Activated CD8-positive, alpha-beta T cell treated with anti-CD3 and anti-CD28 coated beads, Interleukin-2, amount 10 ng/mL, durations not matched to agents 7 days and 5 days (primary cell): ENCODE data around the gene GRID1. TPM values are rescaled to one million over a fixed set of nuclear protein-coding genes. Genes with fewer than 3 reads are reported as not detected.
"Not testable (repeated sequence)": the region's sequence is repeated elsewhere in the genome, so short reads cannot be mapped to it uniquely, and the experiment has no call there.

ENCODE experiments used
- ATAC-seq: fragments of 150-1000 bp; cut with Tn5 transposase; one replicate; pipeline ENCODE4 v1.10.0; 2021; ENCODE audit warnings: moderate library complexity
- CTCF ChIA-PET: fragments of 350-600 bp; sonication (Branson Sonifier 250); formaldehyde crosslinking; loops from one replicate; lab custom pipeline; 2021; ENCODE audit warnings: antibody characterized with exemption; lab: Charles Lee
- POLR2A ChIA-PET: fragments of 350-600 bp; sonication (Branson Sonifier 250); formaldehyde crosslinking; loops from one replicate; lab custom pipeline; 2021; ENCODE audit warnings: antibody characterized with exemption; lab: Charles Lee
- DNase-seq: peaks from one replicate; pipeline ENCODE4 v3.0.0-alpha.2; 2020
- H3K27ac Mint-ChIP-seq: one replicate; pipeline ENCODE4 v1.8.0; 2021; ENCODE audit warnings: mild to moderate bottlenecking, mixed read lengths
- H3K27me3 Mint-ChIP-seq: one replicate; pipeline ENCODE4 v1.8.0; 2021; ENCODE audit warnings: low read depth, mixed read lengths
- H3K36me3 Mint-ChIP-seq: one replicate; pipeline ENCODE4 v1.8.0; 2021; ENCODE audit warnings: low read depth, mixed read lengths
- H3K4me1 Mint-ChIP-seq: one replicate; pipeline ENCODE4 v1.8.0; 2021; ENCODE audit warnings: low read depth, mixed read lengths
- H3K4me3 Mint-ChIP-seq: one replicate; pipeline ENCODE4 v1.8.0; 2021; ENCODE audit warnings: mild to moderate bottlenecking, mixed read lengths
- H3K9me3 Mint-ChIP-seq: one replicate; pipeline ENCODE4 v1.8.0; 2022; ENCODE audit warnings: mixed read lengths; ENCODE audit not compliant: insufficient read depth
- total RNA-seq, 2 experiments: library from RNA; stranded (reverse); gene quantifications; one replicate each; pipeline ENCODE4 v1.2.3, GENCODE V29; 2021

GRID1 gene
- total RNA-seq, 2 experiments from 2014 or later = not detected

- H3K9me3 Mint-ChIP-seq = no peaks in the 10 kb centered on the region
- H3K36me3 Mint-ChIP-seq = no peaks in the 10 kb centered on the region
- H3K4me1 Mint-ChIP-seq = no peaks in the 10 kb centered on the region
- H3K4me3 Mint-ChIP-seq = no peak overlapping the region
- no peaks in the 10 kb centered on the region for H3K27me3 Mint-ChIP-seq
- CTCF ChIA-PET = no interaction called here
- H3K27ac Mint-ChIP-seq = no peak overlapping the region
- DNase-seq = no peak
- POLR2A ChIA-PET = no interaction called here
- no peak for ATAC-seq
Measured at GRCh38 chr10:86245015-86245394, 121.6 kb downstream of the GRID1 start.

- ChIA-PET CTCF (no interaction called here), POLR2A (no interaction called here)
- Mint-ChIP-seq H3K36me3 (no peaks in the 10 kb centered on the region), H3K27ac (no peak overlapping the region), H3K4me3 (no peak overlapping the region), H3K4me1 (no peaks in the 10 kb centered on the region), H3K27me3 (no peaks in the 10 kb centered on the region), H3K9me3 (no peaks in the 10 kb centered on the region)
- ATAC-seq (no peak), DNase-seq (no peak)
Measured at GRCh38 chr10:86244297-86245014, 122.1 kb downstream of the GRID1 start.

- ATAC-seq (no peak), DNase-seq (no peak)
- POLR2A ChIA-PET = no interaction called here
- H3K27me3 Mint-ChIP-seq = no peaks in the 10 kb centered on the region
- H3K9me3 Mint-ChIP-seq = no peaks in the 10 kb centered on the region
- no peak overlapping the region for H3K27ac Mint-ChIP-seq
- no peaks in the 10 kb centered on the region for H3K36me3 Mint-ChIP-seq
- CTCF ChIA-PET = no interaction called here
- no peaks in the 10 kb centered on the region for H3K4me1 Mint-ChIP-seq
- no peak overlapping the region for H3K4me3 Mint-ChIP-seq
Measured at GRCh38 chr10:86243651-86244155, 122.9 kb downstream of the GRID1 start.

- Mint-ChIP-seq H3K36me3 (no peaks in the 10 kb centered on the region), H3K9me3 (no peaks in the 10 kb centered on the region), H3K4me3 (no peak overlapping the region), H3K27me3 (no peaks in the 10 kb centered on the region), H3K4me1 (no peaks in the 10 kb centered on the region), H3K27ac (no peak overlapping the region)
- ChIA-PET POLR2A (no interaction called here), CTCF (no interaction called here)
- ATAC-seq = no peak
- DNase-seq = no peak
Measured at GRCh38 chr10:86242761-86243160, 123.8 kb downstream of the GRID1 start.

- DNase-seq, POLR2A ChIA-PET, H3K4me3 Mint-ChIP-seq, CTCF ChIA-PET, H3K27me3 Mint-ChIP-seq, H3K4me1 Mint-ChIP-seq, H3K27ac Mint-ChIP-seq, H3K9me3 Mint-ChIP-seq, ATAC-seq, H3K36me3 Mint-ChIP-seq: not testable (repeated sequence)
Measured at GRCh38 chr10:86238089-86238488, 128.5 kb downstream of the GRID1 start.

GRCh38 chr10:86234541-86235270 lies 131.9 kb downstream of the GRID1 start:
- no peak overlapping the region for H3K27ac Mint-ChIP-seq

GRCh38 chr10:86234107-86234506 lies 132.5 kb downstream of the GRID1 start:
- no peaks in the 10 kb centered on the region for H3K9me3 Mint-ChIP-seq
- no peak overlapping the region for H3K27ac Mint-ChIP-seq
- no peaks in the 10 kb centered on the region for H3K27me3 Mint-ChIP-seq
- DNase-seq = no peak
- POLR2A ChIA-PET = no interaction called here
- H3K4me3 Mint-ChIP-seq = no peak overlapping the region
- H3K4me1 Mint-ChIP-seq = no peaks in the 10 kb centered on the region
- H3K36me3 Mint-ChIP-seq = no peaks in the 10 kb centered on the region
- ATAC-seq = no peak
- CTCF ChIA-PET = no interaction called here

More at GRCh38 chr10:86234541-86235270, 131.9 kb downstream of the GRID1 start:
- ATAC-seq (no peak), DNase-seq (no peak)
- H3K4me1 Mint-ChIP-seq = no peaks in the 10 kb centered on the region
- H3K27me3 Mint-ChIP-seq = no peaks in the 10 kb centered on the region
- H3K9me3 Mint-ChIP-seq = no peaks in the 10 kb centered on the region
- ChIA-PET CTCF (no interaction called here), POLR2A (no interaction called here)
- no peaks in the 10 kb centered on the region for H3K36me3 Mint-ChIP-seq
- H3K4me3 Mint-ChIP-seq = no peak overlapping the region

- ChIA-PET CTCF (no interaction called here), POLR2A (no interaction called here)
- no peaks in the 10 kb centered on the region for H3K27me3 Mint-ChIP-seq
- DNase-seq (no peak), ATAC-seq (no peak)
- H3K36me3 Mint-ChIP-seq = no peaks in the 10 kb centered on the region
- no peaks in the 10 kb centered on the region for H3K9me3 Mint-ChIP-seq
- H3K4me1 Mint-ChIP-seq = no peaks in the 10 kb centered on the region
- H3K27ac Mint-ChIP-seq = no peak overlapping the region
- no peak overlapping the region for H3K4me3 Mint-ChIP-seq
Measured at GRCh38 chr10:86233131-86233530, 133.5 kb downstream of the GRID1 start.

GRCh38 chr10:86232644-86233043 lies 134.0 kb downstream of the GRID1 start:
- no peaks in the 10 kb centered on the region for H3K4me1 Mint-ChIP-seq
- DNase-seq = no peak
- no peak overlapping the region for H3K4me3 Mint-ChIP-seq
- no peaks in the 10 kb centered on the region for H3K9me3 Mint-ChIP-seq
- no peaks in the 10 kb centered on the region for H3K27me3 Mint-ChIP-seq
- POLR2A ChIA-PET = no interaction called here
- H3K27ac Mint-ChIP-seq = no peak overlapping the region
- ATAC-seq = no peak
- CTCF ChIA-PET = no interaction called here
- H3K36me3 Mint-ChIP-seq = no peaks in the 10 kb centered on the region

GRCh38 chr10:86231796-86232560 lies 134.6 kb downstream of the GRID1 start:
- no peak for DNase-seq
- CTCF ChIA-PET = no interaction called here
- Mint-ChIP-seq H3K27me3 (no peaks in the 10 kb centered on the region), H3K27ac (no peak overlapping the region), H3K36me3 (no peaks in the 10 kb centered on the region), H3K4me3 (no peak overlapping the region), H3K9me3 (no peaks in the 10 kb centered on the region), H3K4me1 (no peaks in the 10 kb centered on the region)
- POLR2A ChIA-PET = no interaction called here
- ATAC-seq = no peak

- CTCF ChIA-PET = no interaction called here
- ATAC-seq = no peak
- Mint-ChIP-seq H3K9me3 (no peaks in the 10 kb centered on the region), H3K4me1 (no peaks in the 10 kb centered on the region), H3K27me3 (no peaks in the 10 kb centered on the region), H3K4me3 (no peak overlapping the region), H3K36me3 (no peaks in the 10 kb centered on the region), H3K27ac (no peak overlapping the region)
- no peak for DNase-seq
- POLR2A ChIA-PET = no interaction called here
Measured at GRCh38 chr10:86230557-86231180, 135.9 kb downstream of the GRID1 start.
